GM21526 (cell line): ENCODE results near the gene DNAI2.

Experiments used
- ATAC-seq: cut with Tn5 transposase; IDR thresholded peaks from one replicate; pipeline ENCODE4 v1.9.1; 2021; ENCODE audit warnings: moderate library complexity; ENCODE audit not compliant: unreplicated experiment, low FRiP score

Gene DNAI2, protein sequence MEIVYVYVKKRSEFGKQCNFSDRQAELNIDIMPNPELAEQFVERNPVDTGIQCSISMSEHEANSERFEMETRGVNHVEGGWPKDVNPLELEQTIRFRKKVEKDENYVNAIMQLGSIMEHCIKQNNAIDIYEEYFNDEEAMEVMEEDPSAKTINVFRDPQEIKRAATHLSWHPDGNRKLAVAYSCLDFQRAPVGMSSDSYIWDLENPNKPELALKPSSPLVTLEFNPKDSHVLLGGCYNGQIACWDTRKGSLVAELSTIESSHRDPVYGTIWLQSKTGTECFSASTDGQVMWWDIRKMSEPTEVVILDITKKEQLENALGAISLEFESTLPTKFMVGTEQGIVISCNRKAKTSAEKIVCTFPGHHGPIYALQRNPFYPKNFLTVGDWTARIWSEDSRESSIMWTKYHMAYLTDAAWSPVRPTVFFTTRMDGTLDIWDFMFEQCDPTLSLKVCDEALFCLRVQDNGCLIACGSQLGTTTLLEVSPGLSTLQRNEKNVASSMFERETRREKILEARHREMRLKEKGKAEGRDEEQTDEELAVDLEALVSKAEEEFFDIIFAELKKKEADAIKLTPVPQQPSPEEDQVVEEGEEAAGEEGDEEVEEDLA

DNA sequence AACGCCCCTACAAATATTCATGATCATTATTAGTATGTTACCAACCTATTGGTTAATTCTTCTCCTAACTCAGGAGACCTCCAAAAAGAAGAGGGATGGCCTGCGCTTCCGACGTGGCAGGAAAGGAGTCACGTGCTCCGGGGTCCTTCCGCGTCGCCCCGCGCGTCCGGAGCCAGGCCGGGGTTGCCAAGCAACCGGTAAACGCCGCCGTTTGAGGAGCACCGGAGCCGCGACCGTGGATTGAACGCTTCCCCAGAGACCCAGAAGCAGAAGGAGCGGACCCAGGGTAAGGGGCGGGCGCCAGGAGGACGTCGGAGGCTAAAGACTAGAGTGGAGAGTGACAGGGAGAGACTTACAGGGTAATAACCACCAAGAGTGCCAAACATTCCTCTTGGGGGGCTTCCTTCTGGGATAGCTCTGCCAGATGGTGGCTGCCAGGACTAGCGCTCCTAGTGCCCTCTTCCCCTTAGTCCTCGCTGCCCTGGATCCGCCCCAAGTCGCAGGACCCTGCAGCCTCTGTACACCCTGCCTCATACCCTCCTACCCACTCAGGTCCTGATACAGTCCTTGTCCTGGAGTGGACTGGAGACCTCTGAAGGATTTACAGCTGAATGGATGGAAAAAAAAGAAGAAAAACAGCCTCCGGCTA, at the start of gene DNAI2:
DNAI2 (plus strand) TSS at position 175 of the 649 bp plus-strand sequence. CDS start 7,584 bp downstream, outside the sequence.
- no peak for ATAC-seq

DNA sequence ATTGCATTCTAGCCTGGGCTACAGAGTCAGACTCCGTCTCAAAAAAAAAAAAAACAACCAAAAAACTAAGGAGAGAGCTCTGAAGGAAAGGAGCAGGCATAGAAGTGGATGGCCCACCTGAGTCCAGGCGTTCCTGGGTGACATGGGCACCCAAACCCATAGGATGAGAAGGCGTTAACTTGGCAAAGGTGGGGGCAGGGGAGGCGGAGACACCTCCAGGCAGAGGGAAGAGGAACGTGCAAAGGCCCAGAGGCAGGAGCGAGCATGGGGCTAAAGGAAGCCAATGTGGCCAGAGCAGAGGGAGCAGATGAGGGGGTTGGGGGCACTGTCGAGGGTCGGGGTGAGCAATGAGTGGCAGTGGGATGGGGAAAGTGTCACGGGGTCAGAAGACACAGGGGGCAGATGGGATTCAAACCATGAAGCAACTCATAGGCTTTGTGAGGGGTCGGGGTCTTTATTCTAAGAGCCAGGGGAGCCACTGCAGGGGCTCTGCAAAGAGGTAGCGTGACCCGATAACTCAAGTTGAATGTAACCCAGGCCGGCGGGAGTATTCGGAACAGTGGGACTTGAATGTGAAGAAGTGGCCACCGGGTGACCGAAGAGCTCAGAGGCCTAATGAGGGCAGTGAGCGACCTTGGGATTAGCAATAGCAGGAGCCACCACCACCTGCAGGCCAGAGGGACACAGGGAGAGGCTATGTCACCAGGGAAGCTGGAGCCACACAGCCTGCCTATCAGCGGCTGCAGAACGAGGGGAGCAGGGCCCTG, 48.9 kb upstream of the DNAI2 start:
- ATAC-seq: no peak

DNA sequence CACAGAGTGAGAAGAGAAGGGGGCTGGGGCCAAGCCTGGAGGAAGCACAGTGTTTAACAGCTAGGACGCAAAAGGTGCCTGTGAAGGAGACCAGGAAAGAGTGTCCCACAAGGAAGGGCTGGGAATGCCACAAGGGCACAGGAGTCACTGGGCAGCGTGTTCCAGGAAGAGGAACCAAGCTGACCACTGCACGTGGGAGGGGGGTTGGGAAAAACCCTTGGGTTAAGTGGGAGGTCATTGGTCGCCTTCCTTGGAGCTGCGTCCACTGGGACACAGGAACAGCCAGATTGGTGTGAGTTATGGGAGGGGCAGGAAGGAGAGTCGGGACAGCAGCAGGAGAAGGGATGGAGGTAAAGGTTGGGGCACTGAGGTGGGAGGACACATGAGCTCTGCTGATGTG, 47.8 kb upstream of the DNAI2 start:
- no peak for ATAC-seq

DNA sequence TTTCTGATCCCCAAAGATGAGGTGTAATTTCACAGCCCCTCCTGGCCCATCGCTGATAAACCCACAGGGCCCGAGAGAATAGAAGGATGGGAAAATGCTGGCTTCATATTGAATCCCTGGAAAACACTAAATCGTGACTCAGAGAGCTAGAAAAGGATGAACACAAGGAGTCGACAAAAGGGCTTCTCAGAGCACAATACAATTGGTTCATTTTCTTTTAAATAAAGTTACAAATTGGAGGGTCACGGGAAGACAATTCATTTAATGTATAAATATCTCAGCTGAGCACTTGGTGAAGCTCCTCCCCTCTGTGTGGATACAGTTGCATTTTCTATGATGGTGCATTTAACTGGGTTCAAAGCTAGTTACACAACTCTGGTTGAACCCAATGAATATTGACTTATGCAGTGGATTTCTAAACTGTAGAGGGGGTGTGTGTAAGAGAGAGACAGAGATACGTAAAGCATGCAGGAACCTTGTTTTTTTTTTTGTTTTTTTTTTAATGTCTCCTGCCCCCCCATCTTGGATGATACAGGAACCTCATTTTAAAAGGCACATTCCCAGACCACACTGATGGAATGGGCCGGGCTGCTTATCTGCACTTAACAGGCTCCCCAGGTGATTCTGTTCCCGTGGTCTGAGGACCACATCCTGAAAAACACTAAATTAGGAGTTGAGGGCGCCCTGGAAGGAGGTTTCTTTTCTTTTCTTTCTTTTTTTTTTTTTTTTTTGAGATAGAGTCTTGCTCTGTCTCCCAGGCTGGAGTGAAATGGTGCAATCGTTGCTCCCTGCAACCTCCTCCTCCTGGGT, 46.6 kb upstream of the DNAI2 start:
- ATAC-seq: no peak

DNA sequence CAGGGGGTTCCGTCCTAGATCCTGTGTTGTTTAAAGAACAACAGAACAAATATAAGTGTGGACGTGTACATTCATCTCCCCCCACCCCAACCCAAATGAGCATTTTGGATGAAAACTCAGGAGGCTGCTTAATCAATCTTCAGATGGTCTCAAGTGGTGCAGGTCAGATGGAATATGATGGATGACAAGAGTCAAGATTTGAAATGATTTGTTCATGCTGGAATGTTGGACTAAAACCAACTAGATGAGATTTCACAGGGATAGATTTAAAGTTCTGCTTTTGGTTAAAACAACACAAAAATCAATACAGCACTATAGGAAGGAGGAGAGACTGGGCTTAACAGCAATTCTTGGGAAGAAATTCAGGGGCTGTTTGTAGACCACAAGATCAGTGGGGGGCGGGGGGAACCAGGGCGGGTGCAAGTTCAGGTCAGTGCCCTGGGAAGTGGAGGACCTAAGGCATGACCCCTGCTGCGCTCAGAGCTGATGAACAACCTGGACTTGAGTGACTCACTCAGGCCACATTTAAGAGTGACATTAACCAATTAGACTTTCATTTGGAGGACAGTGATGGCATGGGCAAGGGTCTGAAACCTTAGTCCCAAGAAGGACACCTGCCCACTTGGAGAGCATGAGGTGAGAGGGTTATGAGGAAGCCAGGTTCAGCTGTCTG, 45.6 kb upstream of the DNAI2 start:
- ATAC-seq: no peak

DNA sequence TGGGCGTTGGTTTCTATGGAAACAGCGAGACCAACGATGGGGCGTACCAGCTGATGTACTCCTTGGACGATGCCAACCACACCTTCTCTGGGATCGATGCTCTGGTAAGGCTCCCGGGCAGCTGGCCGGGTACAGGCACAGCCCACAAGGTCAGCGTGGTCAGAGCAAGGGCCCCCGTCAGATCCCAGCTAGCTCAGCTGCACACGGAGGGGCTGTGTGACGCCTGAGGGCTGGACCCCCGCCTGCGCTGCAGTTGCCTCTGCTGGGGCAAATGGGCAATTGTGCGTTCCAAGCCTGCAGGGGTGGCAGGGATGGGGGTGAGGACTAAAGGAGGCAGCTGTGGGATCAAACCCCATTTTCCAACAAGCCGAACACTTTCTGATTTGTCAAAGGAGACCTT, 43.1 kb upstream of the DNAI2 start:
- ATAC-seq: no peak

DNA sequence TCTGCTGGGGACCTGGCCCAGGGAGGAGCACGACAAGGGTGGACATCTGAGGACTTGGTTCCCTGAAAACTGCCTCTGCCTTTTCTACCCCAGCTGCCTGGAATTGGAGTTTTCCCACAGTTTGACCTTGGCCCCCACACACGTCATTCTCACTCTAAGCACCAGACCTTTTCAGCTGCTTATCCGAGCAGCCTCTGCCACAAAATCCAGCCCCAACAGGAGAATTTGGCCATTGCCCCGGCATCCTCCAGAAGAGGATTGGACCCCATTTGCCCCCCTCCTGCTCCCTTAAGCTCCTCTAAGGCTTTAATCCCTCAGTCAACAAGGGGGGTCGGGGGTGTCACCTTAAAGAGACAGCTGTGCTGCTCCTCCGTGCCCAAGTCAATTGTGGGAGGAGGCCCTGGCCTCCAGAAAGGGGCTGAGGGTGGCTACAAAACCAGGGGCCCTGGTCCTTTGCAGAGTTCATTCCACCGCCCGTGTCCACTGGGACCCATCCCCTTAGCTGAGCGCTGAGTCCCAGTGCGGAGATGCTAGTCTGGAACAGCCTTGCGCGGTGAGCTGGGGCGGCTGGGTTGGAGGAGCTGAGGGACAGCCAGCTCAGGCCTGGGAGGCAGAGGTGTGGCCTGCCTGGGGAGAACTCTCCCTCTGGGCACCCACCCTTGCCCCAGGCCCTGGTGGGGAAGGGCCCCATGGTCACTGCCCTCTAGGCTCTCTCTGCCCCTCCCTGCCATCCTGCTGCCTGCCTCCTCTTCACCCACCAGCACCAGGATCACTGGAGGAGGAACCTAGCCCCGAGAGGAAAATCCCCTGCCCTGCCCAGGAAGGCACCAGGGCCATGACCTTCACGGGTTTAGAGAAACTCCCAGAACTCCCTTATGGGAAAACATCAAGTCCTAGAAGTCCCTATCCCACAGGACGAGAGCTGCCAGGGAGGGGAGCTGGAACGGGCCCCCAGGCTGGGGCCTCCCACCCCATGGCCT, 41.8 kb upstream of the DNAI2 start:
- ATAC-seq: no peak

DNA sequence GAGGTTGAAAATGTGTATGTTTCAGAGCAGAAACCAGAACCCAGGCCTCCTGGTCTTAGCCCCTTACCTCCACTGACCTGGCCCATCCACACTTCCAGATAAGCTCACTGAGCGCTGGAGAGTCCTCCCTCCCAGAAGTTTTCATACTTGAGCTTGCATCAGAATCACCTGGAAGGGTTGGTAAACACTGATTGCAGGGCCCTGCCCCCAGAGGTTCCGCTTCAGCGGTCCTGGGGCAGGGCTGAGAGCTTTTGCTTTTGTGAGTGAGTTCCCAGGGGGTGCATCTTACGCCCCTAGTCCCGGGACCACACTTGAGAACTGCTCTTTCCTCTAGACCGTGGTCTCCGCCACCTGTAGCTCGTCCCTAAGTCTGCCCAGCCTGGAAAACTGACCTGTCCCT, 40.1 kb upstream of the DNAI2 start:
- no peak for ATAC-seq

DNA sequence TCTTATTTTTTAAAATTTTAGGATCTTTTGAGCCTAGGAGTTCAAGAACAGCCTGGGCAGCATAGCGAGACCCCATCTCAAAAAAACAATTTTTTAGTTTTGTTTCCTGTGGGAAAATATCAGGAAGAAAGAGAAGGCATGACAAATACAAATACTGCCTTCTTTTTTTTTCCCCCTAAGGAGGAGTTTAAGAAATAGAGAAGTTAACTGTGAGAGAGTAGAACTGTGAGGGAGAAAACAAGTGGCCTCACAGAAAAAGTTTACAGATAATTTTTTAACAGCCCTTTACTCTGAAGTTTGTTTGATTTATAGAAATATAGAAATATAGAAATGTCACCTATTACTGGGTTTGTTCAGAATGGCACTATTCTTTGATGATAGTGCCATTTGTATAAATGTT, 39.5 kb upstream of the DNAI2 start:
- ATAC-seq: no peak

DNA sequence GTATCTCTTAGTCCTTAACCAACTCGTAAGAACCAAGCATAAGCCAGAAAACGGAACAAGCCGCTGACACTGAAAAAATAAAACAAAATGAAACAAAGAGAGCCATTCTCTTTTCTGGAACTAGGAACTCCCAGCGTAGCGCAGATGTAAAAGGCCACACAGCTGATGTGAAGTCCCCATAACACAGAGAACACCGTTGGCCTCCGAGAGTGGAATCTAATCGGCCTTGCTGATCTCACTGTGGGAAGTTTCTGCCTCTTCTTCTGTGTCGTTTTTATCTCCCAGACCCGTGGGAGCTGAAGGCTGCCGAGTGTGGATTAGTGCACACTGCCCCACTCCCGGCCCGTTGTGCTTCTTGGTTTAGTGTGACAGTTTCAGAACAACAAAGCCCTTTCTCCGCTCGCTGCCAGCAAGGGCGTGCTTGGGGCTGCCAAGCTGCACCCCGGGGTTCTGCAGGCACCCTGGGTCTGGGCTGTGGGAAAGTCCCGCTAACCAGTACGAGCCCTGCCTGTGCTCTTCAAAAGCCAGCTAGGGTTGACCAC, 38.9 kb upstream of the DNAI2 start:
- no peak for ATAC-seq

DNA sequence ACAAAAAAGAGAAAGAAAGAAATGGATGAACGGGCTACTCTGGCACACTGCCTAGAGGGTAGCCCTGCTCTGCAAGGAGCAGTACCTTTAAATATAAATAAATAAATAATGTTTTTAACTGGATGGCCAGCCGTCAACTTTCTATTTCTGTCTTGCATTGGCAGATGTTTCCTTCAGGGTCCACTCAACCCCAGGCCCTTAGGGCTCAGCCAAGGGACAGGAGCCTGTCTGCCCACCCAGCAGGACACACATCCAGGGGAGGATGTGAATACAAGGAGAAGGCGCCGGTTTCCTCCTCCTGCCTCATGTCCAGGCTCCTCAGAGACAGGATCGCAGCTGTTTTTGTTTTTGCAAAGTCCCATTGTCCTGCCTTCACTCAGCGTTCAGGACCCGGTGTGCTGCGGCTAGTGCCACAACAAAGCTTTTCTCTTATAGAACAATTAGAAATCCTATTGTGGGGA, 38.1 kb upstream of the DNAI2 start:
- no peak for ATAC-seq

DNA sequence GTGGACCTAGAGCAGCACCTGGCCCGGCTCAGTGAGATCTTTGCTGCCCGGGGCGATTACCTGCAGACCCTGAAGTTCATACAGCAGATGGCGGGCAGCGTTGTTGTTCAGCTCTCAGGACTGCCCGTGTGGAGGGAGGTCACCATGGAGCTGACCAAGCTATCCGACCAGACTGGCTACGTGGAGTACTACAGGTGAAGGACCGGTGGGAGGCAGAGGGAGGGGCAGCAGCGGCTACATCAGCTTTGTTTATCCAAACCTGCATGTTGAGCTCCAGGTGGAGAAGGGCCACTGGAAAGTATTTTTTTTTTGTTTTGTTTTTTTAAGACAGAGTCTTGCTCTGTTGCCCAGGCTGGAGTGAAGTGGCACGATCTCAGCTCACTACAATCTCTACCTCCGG, 36.7 kb upstream of the DNAI2 start:
- ATAC-seq: no peak

DNA sequence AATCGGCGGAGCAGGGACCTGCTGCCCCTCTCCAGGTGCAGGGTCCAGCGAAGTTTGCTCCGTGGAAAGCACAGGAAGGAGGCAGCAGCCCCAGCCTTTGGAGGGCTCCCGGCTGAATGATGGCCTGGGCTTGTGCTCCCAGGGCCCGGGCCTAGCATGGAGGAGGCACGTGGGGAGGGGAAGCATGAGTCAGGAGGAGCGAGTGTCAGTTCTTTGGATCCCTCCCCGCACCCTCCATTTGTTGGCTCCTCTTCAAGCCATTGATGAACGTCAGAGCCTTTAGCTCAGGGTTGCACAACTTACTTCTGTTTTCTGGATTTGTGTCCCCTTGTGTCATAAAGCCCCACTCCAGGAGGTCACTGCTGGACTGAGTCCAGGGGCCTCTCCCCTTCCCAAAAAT, 34.9 kb upstream of the DNAI2 start:
- no peak for ATAC-seq

DNA sequence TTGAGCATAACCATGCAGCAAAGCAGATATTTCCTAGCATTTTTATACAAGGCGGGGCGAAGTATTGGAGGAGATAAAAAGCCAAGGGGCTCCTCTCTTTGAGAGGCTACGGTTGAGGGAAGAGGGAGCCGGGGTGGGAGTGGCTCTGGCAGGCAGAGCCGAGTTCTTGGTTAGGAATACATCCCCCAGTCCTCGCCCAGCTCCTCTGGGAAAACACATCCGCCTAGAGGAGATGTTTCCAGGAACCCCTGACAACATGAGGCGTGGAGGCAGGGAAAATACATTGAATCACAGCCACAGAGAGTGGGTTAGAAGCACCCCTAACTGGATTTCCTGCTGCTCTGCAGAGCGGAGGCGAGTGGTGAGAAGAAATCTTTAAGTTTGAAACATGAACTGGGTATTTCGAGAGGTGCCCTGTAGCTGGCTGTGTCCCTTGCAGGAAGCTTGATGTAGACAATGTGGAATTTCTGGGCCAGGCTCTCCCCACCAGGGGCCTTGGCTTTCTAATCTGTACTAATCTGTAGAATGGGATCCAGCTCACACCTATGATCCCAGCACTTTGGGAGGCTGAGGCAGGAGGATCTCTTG, 33.3 kb upstream of the DNAI2 start:
- ATAC-seq: no peak

DNA sequence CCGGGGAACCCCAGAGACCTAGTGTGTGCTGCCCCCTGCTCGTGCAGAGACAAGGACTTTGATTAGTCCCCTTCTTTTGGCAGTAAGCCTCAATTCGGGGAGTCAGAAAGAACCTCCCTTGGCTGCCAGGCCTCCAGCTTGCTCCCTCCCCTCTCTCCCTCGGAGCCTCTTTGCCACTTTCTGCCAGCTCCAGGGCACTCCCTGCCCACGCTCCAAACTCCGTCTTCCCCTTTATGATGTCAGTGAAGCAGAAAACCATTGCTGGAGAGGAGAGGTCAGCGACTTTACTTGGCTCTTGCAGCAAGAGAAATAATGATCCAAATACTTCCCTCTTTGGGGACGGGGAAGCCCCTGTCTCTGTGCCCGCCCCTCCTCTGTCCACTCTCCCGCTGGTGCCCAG, 32.6 kb upstream of the DNAI2 start:
- ATAC-seq: no peak

DNA sequence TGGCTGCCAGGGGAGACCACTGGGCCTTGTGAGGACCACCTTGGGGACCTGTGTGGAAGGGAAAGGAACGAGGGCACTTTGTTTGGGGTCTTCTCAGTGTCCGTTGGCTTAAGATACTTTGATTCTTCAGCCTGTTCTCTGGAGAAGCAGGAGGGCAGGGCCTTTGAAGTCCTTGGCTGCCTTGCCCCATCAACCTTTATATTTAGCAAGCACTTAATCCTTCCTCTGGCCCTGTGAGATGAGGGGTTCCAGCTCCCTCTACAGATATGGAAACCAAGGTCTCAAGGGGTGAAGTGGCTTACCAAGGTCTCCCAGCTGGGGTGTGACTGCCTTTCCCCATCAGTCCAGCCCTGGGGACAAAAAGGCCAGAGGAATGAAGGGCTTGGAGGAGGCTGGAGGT, 32.2 kb upstream of the DNAI2 start:
- ATAC-seq: no peak

DNA sequence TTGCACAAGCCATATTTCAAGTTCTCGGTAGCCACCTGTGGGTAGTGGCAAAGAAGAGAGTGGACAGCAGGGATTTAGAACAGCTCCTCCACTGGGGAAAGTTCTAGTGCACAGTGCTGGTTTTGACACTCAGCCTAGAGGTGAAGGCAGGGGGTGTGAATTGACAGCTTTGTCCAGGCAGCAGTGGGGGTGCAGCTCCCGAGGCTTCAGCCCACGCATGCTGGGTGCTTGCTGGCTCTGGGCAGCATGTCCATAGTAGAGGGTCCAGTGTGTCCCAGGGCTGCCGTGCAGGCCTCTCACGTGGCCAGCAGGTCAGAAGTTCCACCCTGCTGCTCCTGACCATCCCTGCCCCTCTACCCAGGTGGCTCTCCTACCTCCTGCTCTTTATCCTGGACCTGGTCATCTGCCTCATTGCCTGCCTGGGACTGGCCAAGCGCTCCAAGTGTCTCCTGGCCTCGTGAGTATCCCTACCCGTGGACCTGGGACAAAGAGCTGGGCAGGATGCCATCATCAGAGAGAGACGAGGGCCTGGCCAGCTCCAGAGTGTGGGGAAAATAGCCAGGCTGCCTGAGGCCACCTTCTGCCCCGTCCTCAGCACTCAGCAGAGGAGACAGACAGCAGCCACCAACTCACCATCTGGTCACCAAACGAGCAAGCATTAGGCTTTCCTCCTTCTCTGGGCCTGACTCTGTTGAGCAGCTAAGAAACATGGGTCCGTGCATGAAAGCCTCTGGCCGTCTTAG, 30.9 kb upstream of the DNAI2 start:
- ATAC-seq: no peak
